Activated CD4-positive, alpha-beta memory T cell treated with anti-CD3 and anti-CD28 coated beads, Interleukin-2, amount 10 ng/mL, durations not matched to agents 7 days and 5 days (primary cell): ENCODE results near the gene MMEL1. TPM values are rescaled to one million over a fixed set of nuclear protein-coding genes. Genes with fewer than 3 reads are reported as not detected.

Experiments
- CTCF ChIA-PET: fragments of 350-600 bp; sonication (Branson Sonifier 250); formaldehyde crosslinking; loops from one replicate; lab custom pipeline; 2021; ENCODE audit warnings: antibody characterized with exemption, inconsistent platforms; lab: Charles Lee
- POLR2A ChIA-PET: fragments of 350-600 bp; sonication (Branson Sonifier 250); formaldehyde crosslinking; loops from one replicate; lab custom pipeline; 2021; ENCODE audit warnings: antibody characterized with exemption; lab: Charles Lee
- DNase-seq: peaks from one replicate; pipeline ENCODE4 v3.0.0-alpha.2; 2020
- H3K27ac Mint-ChIP-seq: one replicate; pipeline ENCODE4 v1.8.0; 2021; ENCODE audit warnings: mild to moderate bottlenecking, mixed read lengths
- H3K27me3 Mint-ChIP-seq: one replicate; pipeline ENCODE4 v1.8.0; 2021; ENCODE audit warnings: mixed read lengths
- H3K36me3 Mint-ChIP-seq: one replicate; pipeline ENCODE4 v1.8.0; 2021; ENCODE audit warnings: low read depth, mixed read lengths
- H3K4me1 Mint-ChIP-seq: one replicate; pipeline ENCODE4 v1.8.0; 2021; ENCODE audit warnings: mixed read lengths
- H3K4me3 Mint-ChIP-seq: one replicate; pipeline ENCODE4 v1.8.0; 2021; ENCODE audit warnings: mild to moderate bottlenecking, mixed read lengths
- H3K9me3 Mint-ChIP-seq: one replicate; pipeline ENCODE4 v1.8.0; 2021; ENCODE audit warnings: mixed read lengths
- total RNA-seq, 2 experiments: library from RNA; stranded (reverse); gene quantifications; one replicate each; pipeline ENCODE4 v1.2.3, GENCODE V29; 2021

The MMEL1 gene
- total RNA-seq, 2 experiments from 2014 or later: 1.0 to 1.5 TPM

GRCh38 chr1:2547210-2548067, 85.4 kb downstream of the MMEL1 start:
- DNase-seq: peak; percentile 71
- Mint-ChIP-seq H3K36me3 (no peaks in the 10 kb centered on the region), H3K27me3 (no peaks in the 10 kb centered on the region), H3K4me3 (peak overlapping the region; percentile 94), H3K27ac (peak overlapping the region; percentile 99), H3K9me3 (no peaks in the 10 kb centered on the region), H3K4me1 (peaks cover 26% of the 10 kb centered on the region)
- ChIA-PET CTCF (interaction anchor here (0.9 to 4.6 kb wide), 12 partner anchors 9 to 352 kb away, joined by 3 to 81 read pairs (median 10); partner anchors contain the start of genes FAAP20, PANK4, PEX10 and PRXL2B), POLR2A (interaction anchor here (0.8 to 12.2 kb wide), 17 partner anchors 8 to 414 kb away, joined by 3 to 228 read pairs (median 13); partner anchors contain the start of genes FAAP20, HES5, PANK4 and PEX10)

- Mint-ChIP-seq H3K4me3 (peak overlapping the region; percentile 94), H3K36me3 (no peaks in the 10 kb centered on the region), H3K27me3 (peaks cover 5% of the 10 kb centered on the region), H3K27ac (peak overlapping the region; percentile 99), H3K4me1 (peaks cover 28% of the 10 kb centered on the region), H3K9me3 (no peaks in the 10 kb centered on the region)
- CTCF ChIA-PET: interaction anchor here (0.9 to 4.6 kb wide), 11 partner anchors 10 to 352 kb away, joined by 3 to 81 read pairs (median 15); partner anchors contain the start of genes FAAP20, PANK4, PEX10 and PRXL2B
- DNase-seq: peak; percentile 94
- POLR2A ChIA-PET: interaction anchor here (0.7 to 12.2 kb wide), 19 partner anchors 9 to 413 kb away, joined by 3 to 228 read pairs (median 12); partner anchors contain the start of genes FAAP20, HES5, PANK4 and PEX10
Observed at GRCh38 chr1:2546515-2547209, 86.2 kb downstream of the MMEL1 start.

- ChIA-PET POLR2A (interaction anchor here (0.7 to 12.2 kb wide), 16 partner anchors 8 to 350 kb away, joined by 3 to 228 read pairs (median 12); partner anchors contain the start of genes FAAP20, HES5, PANK4 and PEX10), CTCF (interaction anchor here (1.3 to 4.6 kb wide), 7 partner anchors 10 to 351 kb away, joined by 3 to 81 read pairs (median 15); partner anchors contain the start of genes FAAP20, PANK4 and TNFRSF14)
- H3K27me3 Mint-ChIP-seq: peaks cover 9% of the 10 kb centered on the region
- no peaks in the 10 kb centered on the region for H3K36me3 Mint-ChIP-seq
- H3K27ac Mint-ChIP-seq: peak overlapping the region; percentile 99
- H3K4me3 Mint-ChIP-seq: peak overlapping the region; percentile 94
- DNase-seq: peak; percentile 94
- peaks cover 22% of the 10 kb centered on the region for H3K4me1 Mint-ChIP-seq
- no peaks in the 10 kb centered on the region for H3K9me3 Mint-ChIP-seq
Observed at GRCh38 chr1:2545754-2546514, 86.9 kb downstream of the MMEL1 start.

GRCh38 chr1:2544875-2545640, 87.8 kb downstream of the MMEL1 start:
- peaks cover 9% of the 10 kb centered on the region for H3K27me3 Mint-ChIP-seq
- DNase-seq: no peak
- H3K4me1 Mint-ChIP-seq: peaks cover 20% of the 10 kb centered on the region
- ChIA-PET POLR2A (interaction anchor here (0.8 to 12.2 kb wide), 10 partner anchors 11 to 132 kb away, joined by 3 to 228 read pairs (median 19); partner anchors contain the start of genes HES5, PANK4, PEX10 and PRXL2B), CTCF (interaction anchor here (1.3 to 4.6 kb wide), 5 partner anchors 11 to 129 kb away, joined by 3 to 81 read pairs (median 18); partner anchors contain the start of genes PANK4 and TNFRSF14)
- no peak overlapping the region for H3K27ac Mint-ChIP-seq
- no peaks in the 10 kb centered on the region for H3K36me3 Mint-ChIP-seq
- no peaks in the 10 kb centered on the region for H3K9me3 Mint-ChIP-seq
- H3K4me3 Mint-ChIP-seq: no peak overlapping the region

GRCh38 chr1:2544093-2544874, 88.5 kb downstream of the MMEL1 start:
- H3K27ac Mint-ChIP-seq: no peak overlapping the region
- H3K9me3 Mint-ChIP-seq: no peaks in the 10 kb centered on the region
- no peaks in the 10 kb centered on the region for H3K36me3 Mint-ChIP-seq
- peaks cover 9% of the 10 kb centered on the region for H3K27me3 Mint-ChIP-seq
- peaks cover 15% of the 10 kb centered on the region for H3K4me1 Mint-ChIP-seq
- no peak overlapping the region for H3K4me3 Mint-ChIP-seq
- CTCF ChIA-PET: interaction anchor here (2.2 kb wide), 1 partner anchor 129 kb away, joined by 10 read pairs; no protein-coding TSS in a partner anchor
- POLR2A ChIA-PET: interaction anchor here (1.3 to 12.2 kb wide), 3 partner anchors 12 to 41 kb away, joined by 6 to 228 read pairs (median 113); partner anchors contain the start of genes HES5, PANK4, PRXL2B and TNFRSF14
- DNase-seq: no peak

GRCh38 chr1:2543543-2544092, 89.2 kb downstream of the MMEL1 start:
- Mint-ChIP-seq H3K36me3 (no peaks in the 10 kb centered on the region), H3K4me3 (no peak overlapping the region), H3K27ac (no peak overlapping the region), H3K4me1 (peaks cover 9% of the 10 kb centered on the region), H3K27me3 (peaks cover 9% of the 10 kb centered on the region), H3K9me3 (no peaks in the 10 kb centered on the region)
- ChIA-PET CTCF (no interaction called here), POLR2A (interaction anchor here (1.3 to 12.2 kb wide), 4 partner anchors 12 to 41 kb away, joined by 4 to 228 read pairs (median 60); partner anchors contain the start of genes HES5, PANK4, PRXL2B and TNFRSF14)
- DNase-seq: no peak

GRCh38 chr1:2542246-2542915, 90.4 kb downstream of the MMEL1 start:
- Mint-ChIP-seq H3K4me1 (peaks cover 1% of the 10 kb centered on the region), H3K27me3 (peaks cover 9% of the 10 kb centered on the region), H3K27ac (no peak overlapping the region), H3K36me3 (no peaks in the 10 kb centered on the region), H3K9me3 (no peaks in the 10 kb centered on the region), H3K4me3 (no peak overlapping the region)
- ChIA-PET CTCF (no interaction called here), POLR2A (interaction anchor here (0.9 to 12.2 kb wide), 3 partner anchors 13 to 314 kb away, joined by 3 to 228 read pairs (median 4); partner anchors contain the start of genes HES5, PANK4 and TNFRSF14)
- DNase-seq: no peak

GRCh38 chr1:2541619-2542245, 91.1 kb downstream of the MMEL1 start:
- peaks cover 11% of the 10 kb centered on the region for H3K27me3 Mint-ChIP-seq
- DNase-seq: no peak
- H3K27ac Mint-ChIP-seq: no peak overlapping the region
- peaks cover 1% of the 10 kb centered on the region for H3K4me1 Mint-ChIP-seq
- H3K4me3 Mint-ChIP-seq: no peak overlapping the region
- no peaks in the 10 kb centered on the region for H3K9me3 Mint-ChIP-seq
- H3K36me3 Mint-ChIP-seq: no peaks in the 10 kb centered on the region
- POLR2A ChIA-PET: interaction anchor here (0.9 to 12.2 kb wide), 3 partner anchors 12 to 313 kb away, joined by 3 to 228 read pairs (median 4); partner anchors contain the start of genes HES5, PANK4 and TNFRSF14
- CTCF ChIA-PET: interaction anchor here (0.6 kb wide), 1 partner anchor 15 kb away, joined by 3 read pairs; the partner anchor contains the start of gene PANK4

GRCh38 chr1:2540816-2541492, 91.9 kb downstream of the MMEL1 start:
- no peaks in the 10 kb centered on the region for H3K9me3 Mint-ChIP-seq
- peaks cover 1% of the 10 kb centered on the region for H3K4me1 Mint-ChIP-seq
- H3K27ac Mint-ChIP-seq: no peak overlapping the region
- peaks cover 14% of the 10 kb centered on the region for H3K27me3 Mint-ChIP-seq
- no peak for DNase-seq
- CTCF ChIA-PET: no interaction called here
- no peak overlapping the region for H3K4me3 Mint-ChIP-seq
- no peaks in the 10 kb centered on the region for H3K36me3 Mint-ChIP-seq
- POLR2A ChIA-PET: interaction anchor here (12.2 kb wide), 1 partner anchor 11 kb away, joined by 228 read pairs; the partner anchor contains the start of genes HES5 and PANK4
